Ascending aorta (tissue), 2 donors: ENCODE results near the gene KCNH1. TPM values are rescaled to one million over a fixed set of nuclear protein-coding genes. Genes with fewer than 3 reads are reported as not detected.

ENCODE experiments used
- DNase-seq, 2 donors: peaks; one replicate each; pipeline ENCODE4 v3.0.0-alpha.2; 2019; ENCODE audit warnings: low spot score in 2 of 2
- H3K27ac ChIP-seq, 2 donors: fragments of 200-600 bp; sonication (generic); one replicate each; pipeline ENCODE4 v1.5.1; 2016 to 2017; ENCODE audit warnings: mild to moderate bottlenecking in 1 of 2
- H3K27me3 ChIP-seq: fragments of 200-600 bp; sonication (generic); one replicate; pipeline ENCODE4 v1.5.1; 2017
- H3K36me3 ChIP-seq, 2 donors: fragments of 200-600 bp; sonication (generic); one replicate each; pipeline ENCODE4 v1.5.1; 2016
- H3K4me1 ChIP-seq, 2 donors: fragments of 200-600 bp; sonication (generic); one replicate each; pipeline ENCODE4 v1.5.1; 2016 to 2017; ENCODE audit warnings: mild to moderate bottlenecking in 1 of 2
- H3K4me3 ChIP-seq, 2 donors: fragments of 200-600 bp; sonication (generic); one replicate each; pipeline ENCODE4 v1.5.1; 2016 to 2017; ENCODE audit warnings: mild to moderate bottlenecking in 1 of 2
- H3K9me3 ChIP-seq, 2 donors: fragments of 200-600 bp; sonication (generic); one replicate each; pipeline ENCODE4 v1.5.1; 2016
- intact Hi-C: fragments of 100-400 bp; cut with DNase I; formaldehyde crosslinking; loops from one replicate; pipeline ENCODE4 v1.15.1; 2023
- total RNA-seq: library from RNA; depleted of rRNA; stranded (reverse); fragments of >200 nt; gene quantifications from one replicate; pipeline ENCODE4 v1.1.0, GENCODE V29; 2016
- TF ChIP-seq, protein P1 (sequence below), 3 experiments: fragments of 200-600 bp in 2 of 3; fragments of 450-650 bp in 1 of 3; sonication (generic) in 2 of 3; IDR thresholded peaks; one replicate each; pipeline ENCODE4 v1.5.1; 2016 to 2019; ENCODE audit warnings: antibody characterized with exemption in 3 of 3, mild to moderate bottlenecking in 1 of 3, moderate library complexity in 1 of 3

The KCNH1 gene
- total RNA-seq, 1 donor from 2014 or later: not detected

DNA sequence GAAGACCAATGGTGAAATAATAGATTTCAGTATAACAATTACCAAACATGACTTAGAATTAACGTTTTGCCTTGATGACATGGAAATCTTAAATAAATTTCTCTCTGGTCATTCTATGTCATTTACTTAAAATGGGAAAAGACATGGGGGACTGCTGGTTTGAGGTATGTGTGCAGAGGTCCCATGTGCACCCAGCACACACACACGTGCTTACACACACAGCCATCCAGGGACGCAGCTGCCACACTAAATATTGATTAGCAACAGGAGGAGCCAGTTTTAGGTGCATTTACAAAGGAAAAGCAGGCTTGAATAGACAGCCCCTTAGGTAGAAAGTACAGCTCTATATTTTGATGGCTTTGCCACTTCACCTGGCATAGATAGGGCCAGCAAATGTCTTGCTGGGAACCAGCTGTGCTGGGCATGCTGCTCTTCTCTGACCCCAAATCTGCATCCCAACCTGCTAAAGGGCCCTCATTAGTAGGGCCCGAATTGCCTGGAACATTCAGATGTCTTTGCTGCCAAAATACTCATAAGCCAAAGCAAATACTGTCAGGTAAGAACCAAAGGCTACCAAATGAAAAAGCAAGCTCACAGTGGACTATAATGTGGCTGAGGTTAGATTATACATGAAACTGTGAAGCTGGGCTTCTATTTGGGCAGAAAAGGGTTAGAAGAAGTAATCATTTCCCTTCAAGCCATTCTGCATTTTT is 405.4 kb downstream of the KCNH1 start:
- TF ChIP-seq, protein P1, sequence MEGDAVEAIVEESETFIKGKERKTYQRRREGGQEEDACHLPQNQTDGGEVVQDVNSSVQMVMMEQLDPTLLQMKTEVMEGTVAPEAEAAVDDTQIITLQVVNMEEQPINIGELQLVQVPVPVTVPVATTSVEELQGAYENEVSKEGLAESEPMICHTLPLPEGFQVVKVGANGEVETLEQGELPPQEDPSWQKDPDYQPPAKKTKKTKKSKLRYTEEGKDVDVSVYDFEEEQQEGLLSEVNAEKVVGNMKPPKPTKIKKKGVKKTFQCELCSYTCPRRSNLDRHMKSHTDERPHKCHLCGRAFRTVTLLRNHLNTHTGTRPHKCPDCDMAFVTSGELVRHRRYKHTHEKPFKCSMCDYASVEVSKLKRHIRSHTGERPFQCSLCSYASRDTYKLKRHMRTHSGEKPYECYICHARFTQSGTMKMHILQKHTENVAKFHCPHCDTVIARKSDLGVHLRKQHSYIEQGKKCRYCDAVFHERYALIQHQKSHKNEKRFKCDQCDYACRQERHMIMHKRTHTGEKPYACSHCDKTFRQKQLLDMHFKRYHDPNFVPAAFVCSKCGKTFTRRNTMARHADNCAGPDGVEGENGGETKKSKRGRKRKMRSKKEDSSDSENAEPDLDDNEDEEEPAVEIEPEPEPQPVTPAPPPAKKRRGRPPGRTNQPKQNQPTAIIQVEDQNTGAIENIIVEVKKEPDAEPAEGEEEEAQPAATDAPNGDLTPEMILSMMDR (IDR thresholded peaks at IDR 0.05): no peak
- DNase-seq: no peak
- H3K9me3 ChIP-seq: no peaks in the 10 kb centered on the region
- intact Hi-C loops: no loop called here
- no peaks in the 10 kb centered on the region for H3K27me3 ChIP-seq
- no peaks in the 10 kb centered on the region for H3K36me3 ChIP-seq
- no peak overlapping the region for H3K27ac ChIP-seq
- H3K4me1 ChIP-seq: no peaks in the 10 kb centered on the region
- no peak overlapping the region for H3K4me3 ChIP-seq

DNA sequence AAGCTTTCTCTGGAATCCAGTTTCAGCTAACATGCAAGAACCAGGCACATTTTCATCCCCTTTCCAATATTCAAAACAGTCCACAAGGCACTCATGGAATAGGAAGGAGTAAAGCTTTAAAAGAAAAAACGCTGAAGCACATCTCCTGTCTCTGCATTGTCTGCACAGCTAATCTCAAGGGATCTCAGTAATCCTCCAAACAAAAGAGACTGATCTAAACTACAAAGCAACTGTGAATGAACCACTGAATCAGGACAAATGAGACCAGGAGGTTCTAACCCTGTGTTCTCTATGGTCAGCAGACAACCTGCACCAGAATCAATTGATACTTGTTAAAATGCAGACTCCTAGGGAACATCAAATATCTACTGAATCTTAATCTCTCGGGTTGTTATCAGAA is 406.2 kb downstream of the KCNH1 start:
- DNase-seq: no peak
- intact Hi-C loops: no loop called here
- TF ChIP-seq, protein P1 (IDR thresholded peaks at IDR 0.05): no peak

DNA sequence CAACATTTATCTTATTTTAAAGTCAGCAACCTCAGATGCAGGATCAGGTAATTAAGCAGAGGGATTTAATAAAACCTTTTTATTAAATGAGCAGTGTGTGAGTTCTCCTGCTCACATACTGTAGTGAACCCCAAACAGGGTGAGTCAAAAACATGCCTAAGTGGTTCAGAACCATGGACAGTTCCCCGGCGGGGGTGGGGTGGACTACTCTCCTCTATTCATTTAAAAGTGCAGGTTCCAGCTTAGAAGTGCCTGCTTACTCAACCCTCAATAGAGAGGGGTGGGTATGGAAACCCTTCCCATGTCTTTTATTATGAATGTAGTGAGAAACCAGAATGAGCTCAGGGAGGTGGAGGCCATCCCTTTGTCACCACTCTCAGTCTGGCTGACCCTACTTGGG is 407.3 kb downstream of the KCNH1 start:
- Histone ChIP-seq H3K27me3 (no peaks in the 10 kb centered on the region), H3K27ac (no peak overlapping the region), H3K4me3 (no peak overlapping the region), H3K36me3 (no peaks in the 10 kb centered on the region), H3K4me1 (no peaks in the 10 kb centered on the region), H3K9me3 (no peaks in the 10 kb centered on the region)
- DNase-seq: no peak
- TF ChIP-seq, protein P1 (IDR thresholded peaks at IDR 0.05): no peak
- intact Hi-C loops: no loop called here

More for the DNA sequence above, 406.2 kb downstream of the KCNH1 start:
- Histone ChIP-seq H3K4me3 (no peak overlapping the region), H3K4me1 (no peaks in the 10 kb centered on the region), H3K27me3 (no peaks in the 10 kb centered on the region), H3K36me3 (no peaks in the 10 kb centered on the region), H3K27ac (no peak overlapping the region), H3K9me3 (no peaks in the 10 kb centered on the region)

DNA sequence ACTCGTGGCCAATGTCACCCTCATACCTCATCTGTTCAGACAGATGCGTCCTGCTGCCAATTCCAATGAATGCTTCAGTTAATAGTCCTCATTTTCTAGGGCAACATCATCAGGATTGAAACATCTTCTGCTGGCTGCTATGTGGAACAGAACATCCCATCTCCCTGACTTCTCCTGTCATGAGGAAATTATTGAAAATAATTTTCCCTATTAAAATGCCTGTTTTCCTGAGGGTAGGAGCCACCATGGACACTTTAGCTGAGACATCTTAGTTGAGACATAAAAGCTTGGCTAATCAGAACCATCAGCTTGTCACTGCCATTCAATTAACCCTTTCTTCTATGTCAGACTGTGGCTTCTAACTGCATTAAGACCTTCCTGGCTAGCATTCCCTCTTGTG is 409.2 kb downstream of the KCNH1 start:
- H3K27me3 ChIP-seq: no peaks in the 10 kb centered on the region
- TF ChIP-seq, protein P1 (IDR thresholded peaks at IDR 0.05): no peak
- no peak overlapping the region for H3K4me3 ChIP-seq
- H3K4me1 ChIP-seq: no peaks in the 10 kb centered on the region
- H3K9me3 ChIP-seq: no peaks in the 10 kb centered on the region
- DNase-seq: no peak
- no peak overlapping the region for H3K27ac ChIP-seq
- intact Hi-C loops: no loop called here
- H3K36me3 ChIP-seq: no peaks in the 10 kb centered on the region

DNA sequence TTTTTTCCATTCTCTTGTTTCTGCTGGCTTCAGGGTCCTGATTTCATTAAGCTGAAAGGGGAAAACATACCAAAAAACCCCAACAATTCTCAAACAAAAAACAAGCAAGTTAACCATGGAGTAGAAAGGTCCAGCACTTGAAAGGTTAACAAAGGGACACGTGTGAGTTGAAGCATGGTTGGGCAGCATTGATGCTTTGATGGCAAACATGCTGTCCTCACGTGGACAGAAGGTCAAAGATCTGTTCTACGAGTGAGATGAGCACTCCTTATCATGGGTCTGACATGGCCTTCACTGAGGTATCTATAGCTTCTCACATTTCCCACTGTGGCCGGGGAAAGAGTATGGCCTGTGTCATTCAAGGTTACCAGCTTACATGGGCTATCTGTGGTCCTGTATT is 410.3 kb downstream of the KCNH1 start:
- Histone ChIP-seq H3K4me3 (no peak overlapping the region), H3K9me3 (no peaks in the 10 kb centered on the region), H3K36me3 (no peaks in the 10 kb centered on the region), H3K4me1 (no peaks in the 10 kb centered on the region), H3K27me3 (no peaks in the 10 kb centered on the region), H3K27ac (no peak overlapping the region)
- DNase-seq: no peak
- intact Hi-C loops: no loop called here
- TF ChIP-seq, protein P1 (IDR thresholded peaks at IDR 0.05): no peak
